Loucy (cell line): ENCODE results near the gene TRAPPC2L.

ENCODE experiments used
- H2AFZ ChIP-seq: fragments of 200-600 bp; sonication (generic); 2 replicates; pipeline ENCODE4 v1.6.0; 2016; ENCODE audit warnings: antibody characterized with exemption, mild to moderate bottlenecking, low read length, moderate library complexity
- H3F3A ChIP-seq: fragments of 200-600 bp; 2 replicates; pipeline ENCODE4 v1.6.0; 2016; ENCODE audit warnings: antibody characterized with exemption, low read depth, mild to moderate bottlenecking
- H3K27me3 ChIP-seq: fragments of 200-600 bp; sonication (generic); 2 replicates; pipeline ENCODE4 v1.6.1; 2014; ENCODE audit warnings: low read length, mild to moderate bottlenecking; ENCODE audit not compliant: insufficient read depth, poor library complexity, severe bottlenecking
- H3K36me3 ChIP-seq: fragments of 200-600 bp; sonication (generic); 2 replicates; pipeline ENCODE4 v1.6.1; 2016; ENCODE audit warnings: low read length; ENCODE audit not compliant: insufficient read depth
- H3K4me1 ChIP-seq: fragments of 200-600 bp; sonication (generic); 2 replicates; pipeline ENCODE4 v1.5.1; 2014; ENCODE audit warnings: low read length, mild to moderate bottlenecking; ENCODE audit not compliant: insufficient read depth, poor library complexity, severe bottlenecking
- H3K4me2 ChIP-seq: fragments of 200-600 bp; sonication (generic); 2 replicates; pipeline ENCODE4 v1.6.0; 2014; ENCODE audit warnings: antibody characterized with exemption, low read length, low read depth, mild to moderate bottlenecking; ENCODE audit not compliant: poor library complexity, severe bottlenecking
- H3K4me3 ChIP-seq: fragments of 200-600 bp; sonication (generic); 2 replicates; pipeline ENCODE4 v1.5.1; 2014; ENCODE audit warnings: low read length, mild to moderate bottlenecking, mixed read lengths; ENCODE audit not compliant: poor library complexity, severe bottlenecking
- H3K79me2 ChIP-seq: fragments of 200-600 bp; sonication (generic); 2 replicates; pipeline ENCODE4 v1.6.1; 2014; ENCODE audit warnings: low read length; ENCODE audit not compliant: insufficient read depth
- H3K9ac ChIP-seq: fragments of 200-600 bp; sonication (generic); 2 replicates; pipeline ENCODE4 v1.6.0; 2014; ENCODE audit warnings: mild to moderate bottlenecking, low read depth, low read length, moderate library complexity; ENCODE audit not compliant: poor library complexity, severe bottlenecking
- H3K9me2 ChIP-seq: fragments of 200-600 bp; sonication (generic); replicated peaks from 2 replicates; pipeline ENCODE4 v1.6.1; 2016; ENCODE audit warnings: low read depth, low read length, mixed read lengths
- H3K9me3 ChIP-seq: fragments of 200-600 bp; sonication (generic); 2 replicates; pipeline ENCODE4 v1.6.1; 2014; ENCODE audit warnings: mild to moderate bottlenecking, antibody characterized with exemption, low read length, low read depth; ENCODE audit not compliant: insufficient read depth
- H4K20me1 ChIP-seq: fragments of 200-600 bp; sonication (generic); 2 replicates; pipeline ENCODE4 v1.6.0; 2014; ENCODE audit warnings: antibody characterized with exemption, low read length, mild to moderate bottlenecking; ENCODE audit not compliant: insufficient read depth, poor library complexity, severe bottlenecking
- CTCF ChIP-seq: fragments of 200-600 bp; sonication (generic); conservative IDR thresholded peaks from 2 replicates; pipeline ENCODE4 v1.5.1; 2014; ENCODE audit warnings: mild to moderate bottlenecking, antibody characterized with exemption, low read length
- EZH2phosphoT487 ChIP-seq: fragments of 200-600 bp; IDR thresholded peaks from 2 replicates; pipeline ENCODE4 v1.6.1; 2018; ENCODE audit warnings: antibody characterized with exemption, mild to moderate bottlenecking, moderate library complexity, borderline replicate concordance

The TRAPPC2L gene

GRCh38 chr16:88909431-88910210, 52.7 kb downstream of the TRAPPC2L start:
- H3K79me2 ChIP-seq = peaks cover 95% of the 10 kb centered on the region; the same call in 1 of the 2 replicates

GRCh38 chr16:88910284-88911135, 53.6 kb downstream of the TRAPPC2L start:
- peaks cover 59% of the 10 kb centered on the region for H4K20me1 ChIP-seq
- no peaks in the 10 kb centered on the region for H3K9me2 ChIP-seq
- no peak overlapping the region for H3K4me3 ChIP-seq
- no peak for TF ChIP-seq CTCF
- no peak for TF ChIP-seq EZH2phosphoT487
- no peak overlapping the region for H3K9ac ChIP-seq
- H3K9me3 ChIP-seq = no peaks in the 10 kb centered on the region
- no peaks in the 10 kb centered on the region for H3F3A ChIP-seq
- H3K79me2 ChIP-seq = peaks cover 88% of the 10 kb centered on the region; the same call in 1 of the 2 replicates
- no peak overlapping the region for H3K4me2 ChIP-seq
- H3K36me3 ChIP-seq = peaks cover 11% of the 10 kb centered on the region; the same call in 1 of the 2 replicates
- no peaks in the 10 kb centered on the region for H3K4me1 ChIP-seq
- no peaks in the 10 kb centered on the region for H3K27me3 ChIP-seq
- no peak overlapping the region for H2AFZ ChIP-seq

More at GRCh38 chr16:88909431-88910210, 52.7 kb downstream of the TRAPPC2L start:
- Histone ChIP-seq H3K4me2 (no peak overlapping the region), H3K27me3 (no peaks in the 10 kb centered on the region), H3F3A (no peaks in the 10 kb centered on the region), H3K9ac (no peak overlapping the region), H3K9me2 (no peaks in the 10 kb centered on the region), H3K9me3 (no peaks in the 10 kb centered on the region), H2AFZ (no peak overlapping the region), H4K20me1 (peaks cover 67% of the 10 kb centered on the region), H3K36me3 (peaks cover 11% of the 10 kb centered on the region; the same call in 1 of the 2 replicates), H3K4me3 (no peak overlapping the region), H3K4me1 (no peaks in the 10 kb centered on the region)
- no peak for TF ChIP-seq CTCF
- TF ChIP-seq EZH2phosphoT487 = no peak

- no peaks in the 10 kb centered on the region for H3K4me1 ChIP-seq
- H3F3A ChIP-seq = no peaks in the 10 kb centered on the region
- H4K20me1 ChIP-seq = peaks cover 56% of the 10 kb centered on the region
- H3K79me2 ChIP-seq = peaks cover 89% of the 10 kb centered on the region; the same call in 1 of the 2 replicates
- no peaks in the 10 kb centered on the region for H3K27me3 ChIP-seq
- TF ChIP-seq CTCF (no peak), EZH2phosphoT487 (no peak)
- no peak overlapping the region for H3K9ac ChIP-seq
- no peak overlapping the region for H3K4me3 ChIP-seq
- no peak overlapping the region for H2AFZ ChIP-seq
- H3K9me3 ChIP-seq = no peaks in the 10 kb centered on the region
- H3K36me3 ChIP-seq = peaks cover 18% of the 10 kb centered on the region; the same call in 1 of the 2 replicates
- H3K4me2 ChIP-seq = no peak overlapping the region
- no peaks in the 10 kb centered on the region for H3K9me2 ChIP-seq
These were observed 54.4 kb downstream of the TRAPPC2L start for GRCh38 chr16:88911136-88911945.
